GM18498 (cell line): Measurements from ENCODE around the gene EHMT1.
A peak's percentile ranks its signal among the peaks of the same experiment; 100 is the strongest.

Source experiments
- ATAC-seq: cut with Tn5 transposase; IDR thresholded peaks from one replicate; pipeline ENCODE4 v1.9.1; 2021; ENCODE audit warnings: mild to moderate bottlenecking, moderate library complexity; ENCODE audit not compliant: unreplicated experiment

Gene EHMT1

GRCh38 chr9:137690930-137691645 is 72.3 kb downstream of the EHMT1 start:
- ATAC-seq: no peak

GRCh38 chr9:137691646-137692351 is 73.0 kb downstream of the EHMT1 start:
- ATAC-seq: no peak

- no peak for ATAC-seq
These were observed 75.6 kb downstream of the EHMT1 start for GRCh38 chr9:137694236-137694959.

GRCh38 chr9:137694962-137695875 is 76.4 kb downstream of the EHMT1 start:
- no peak for ATAC-seq

DNA sequence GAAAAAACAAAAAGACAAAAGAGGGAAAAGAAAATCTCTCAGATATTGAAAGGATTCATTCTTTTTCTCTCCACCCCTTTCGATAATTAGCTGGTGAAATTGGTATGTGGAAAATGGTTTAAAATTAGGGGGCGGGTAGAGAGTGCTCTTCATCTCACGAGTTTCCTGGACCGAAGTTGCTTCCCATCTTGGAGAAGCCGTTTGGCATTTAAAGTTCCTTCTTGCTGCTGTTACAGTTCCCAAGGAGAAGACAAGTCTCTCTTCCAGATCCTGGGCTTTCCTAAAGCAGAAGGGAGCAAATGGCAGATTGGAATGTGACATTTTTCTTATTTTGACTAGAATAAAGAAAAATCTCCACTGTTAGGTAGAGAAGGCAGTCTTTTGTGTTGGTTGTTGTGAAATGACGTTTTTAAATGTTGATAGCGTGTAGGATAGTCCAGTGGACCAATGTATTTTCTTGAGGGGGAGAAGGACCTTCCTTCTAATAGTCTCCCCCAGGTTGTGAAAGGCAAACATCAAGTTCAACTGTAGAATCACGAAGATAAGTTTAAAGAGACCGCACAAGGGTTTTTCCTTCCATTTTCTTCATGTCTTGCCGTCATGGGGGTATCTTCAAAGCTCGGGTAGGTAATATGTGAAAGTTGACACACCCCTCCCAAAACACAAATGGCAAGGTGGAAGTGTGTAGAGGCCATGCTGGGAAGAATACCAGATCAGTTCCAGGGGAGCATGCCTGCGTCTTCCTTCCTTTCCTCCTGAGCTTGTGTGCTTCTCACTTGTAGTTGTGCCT is 77.5 kb downstream of the EHMT1 start:
- no peak for ATAC-seq

- ATAC-seq: no peak
These were observed 78.4 kb downstream of the EHMT1 start for GRCh38 chr9:137697193-137697592.

DNA sequence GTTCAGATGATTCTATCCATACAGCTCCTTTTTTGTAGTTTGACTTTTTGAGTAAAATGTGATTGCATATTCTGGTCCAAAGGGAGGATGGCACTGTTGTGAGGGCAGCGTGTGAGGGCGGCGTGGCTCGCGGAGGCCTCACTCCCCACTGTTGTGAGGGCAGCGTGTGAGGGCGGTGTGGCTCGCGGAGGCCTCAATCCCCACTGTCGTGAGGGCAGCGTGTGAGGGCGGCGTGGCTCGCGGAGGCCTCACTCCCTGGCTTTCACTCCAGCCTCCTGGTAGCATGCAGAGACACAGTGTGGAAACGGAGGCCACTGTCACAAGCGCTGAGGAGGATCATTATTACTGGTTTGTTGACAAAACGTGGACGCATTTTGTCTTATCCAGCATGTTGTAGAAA is 79.0 kb downstream of the EHMT1 start:
- no peak for ATAC-seq

GRCh38 chr9:137700911-137701310 is 82.1 kb downstream of the EHMT1 start:
- no peak for ATAC-seq

GRCh38 chr9:137702615-137703379 is 84.0 kb downstream of the EHMT1 start:
- no peak for ATAC-seq

DNA sequence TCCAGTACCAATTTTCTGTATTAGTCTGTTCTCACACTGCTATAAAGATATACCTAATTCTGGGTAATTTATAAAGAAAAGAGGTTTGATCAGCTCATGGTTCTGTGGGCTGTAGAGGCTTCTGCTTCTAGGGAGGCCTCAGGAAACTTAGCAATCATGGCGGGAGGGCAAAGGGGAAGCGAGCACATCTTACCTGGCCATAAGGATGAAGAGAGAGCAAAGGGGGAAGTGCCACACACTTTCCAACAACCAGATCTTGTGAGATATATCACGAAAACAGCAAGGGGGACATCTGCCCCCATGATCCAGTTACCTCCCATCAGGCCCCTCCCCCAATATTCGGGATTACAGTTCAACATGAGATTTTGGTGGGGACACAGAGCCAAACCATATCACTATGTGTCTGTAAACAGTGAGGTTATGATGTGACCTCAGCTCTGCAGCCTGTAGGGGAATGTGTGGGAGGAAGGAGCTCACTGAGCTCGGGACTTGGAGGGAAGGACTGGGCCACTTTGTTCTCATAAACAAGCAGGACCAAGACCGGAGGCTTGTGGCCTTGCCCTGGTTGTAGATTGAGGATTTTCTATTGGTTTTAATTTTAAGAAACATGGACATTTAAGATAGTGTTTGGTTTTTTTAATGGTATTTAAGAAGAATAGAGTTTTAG is 85.2 kb downstream of the EHMT1 start:
- ATAC-seq: no peak

DNA sequence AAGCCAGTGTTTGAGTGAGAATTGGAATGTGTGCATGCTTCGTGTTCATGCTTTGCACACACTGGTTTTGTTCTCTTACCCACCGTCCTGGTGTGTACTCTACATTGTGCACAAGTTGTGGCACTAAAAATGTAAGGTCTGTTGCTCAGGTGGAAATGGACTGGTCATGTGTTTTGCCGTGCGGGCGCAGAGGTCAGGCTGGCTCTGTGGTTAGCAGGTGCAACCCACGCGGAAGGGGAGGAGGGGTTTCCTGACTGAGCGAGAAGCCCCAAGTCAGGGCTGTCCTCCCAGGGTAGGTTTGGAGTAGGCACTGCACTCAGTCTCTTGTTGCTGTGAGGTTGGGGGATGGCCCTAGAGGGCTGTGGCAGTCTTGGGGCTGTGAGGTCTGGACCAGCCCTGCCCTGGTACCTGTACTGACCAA is 86.6 kb downstream of the EHMT1 start:
- peak; percentile 80 for ATAC-seq

DNA sequence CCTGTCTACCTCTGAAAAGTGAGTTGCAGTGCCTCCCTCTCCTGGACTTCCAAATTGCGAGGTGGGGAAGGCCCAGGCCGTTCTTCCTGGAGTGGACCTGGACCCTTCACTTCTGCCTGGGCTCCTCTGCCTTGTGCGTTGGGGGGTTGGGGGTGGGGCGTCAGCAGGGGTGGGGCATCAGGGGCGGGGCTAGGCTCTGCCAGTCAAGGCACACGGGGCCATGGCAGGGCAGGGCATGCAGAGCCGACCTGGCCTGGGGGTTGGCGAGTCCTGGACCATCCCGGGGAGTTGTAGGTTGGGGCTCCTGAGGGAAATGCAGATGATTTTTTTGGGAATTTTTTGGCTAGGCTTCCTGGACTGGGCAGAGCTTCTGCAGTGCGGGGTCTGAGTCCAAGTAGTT is 87.1 kb downstream of the EHMT1 start:
- peak; percentile 12 for ATAC-seq

- no peak for ATAC-seq
These were observed 88.6 kb downstream of the EHMT1 start for GRCh38 chr9:137707361-137707760.

- ATAC-seq: no peak
These were observed 89.9 kb downstream of the EHMT1 start for GRCh38 chr9:137708590-137709284.

DNA sequence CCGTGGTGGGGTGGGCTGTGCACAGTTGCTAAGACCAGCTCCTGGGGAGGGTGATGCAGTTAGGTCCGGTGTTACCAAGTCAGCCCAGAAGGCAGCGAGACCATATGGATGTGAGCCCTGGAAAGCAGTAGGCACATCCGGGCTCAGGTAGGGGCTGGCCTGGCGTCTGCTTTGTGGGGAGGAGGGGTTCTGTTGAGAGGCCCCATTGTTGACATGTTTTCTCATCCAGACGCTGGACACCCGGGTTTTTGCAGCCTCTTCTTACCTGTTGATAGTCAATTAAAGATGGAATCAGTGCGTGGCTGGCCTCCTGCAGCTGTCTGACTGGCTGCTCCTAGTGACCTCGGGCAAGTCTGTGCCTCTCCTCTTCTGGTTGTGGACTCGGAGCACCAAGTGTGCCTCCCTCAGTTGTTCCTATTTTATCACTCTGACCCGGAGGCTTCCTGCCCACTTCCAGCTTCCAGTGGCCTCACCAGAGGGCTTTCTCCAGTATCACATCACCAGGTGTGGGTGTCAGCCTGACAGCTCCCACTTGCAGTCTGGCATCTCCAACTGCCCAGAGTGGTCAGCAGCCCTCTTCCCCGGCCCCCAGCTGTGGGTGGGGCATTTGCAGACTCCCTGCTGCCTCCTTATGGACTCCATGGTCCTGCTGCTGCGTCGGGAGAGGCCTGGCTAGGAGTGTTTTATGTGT is 90.8 kb downstream of the EHMT1 start:
- ATAC-seq: no peak

GRCh38 chr9:137710704-137711103 is 91.9 kb downstream of the EHMT1 start:
- no peak for ATAC-seq

- ATAC-seq: no peak
These were observed 92.9 kb downstream of the EHMT1 start for GRCh38 chr9:137711678-137712105.
